ENCODE results near the gene EXTL1. TPM values are rescaled to one million over a fixed set of nuclear protein-coding genes. Genes with fewer than 3 reads are reported as not detected.

The EXTL1 gene
- total RNA-seq, 2 donors from 2014 or later = 1.6 TPM; not detected in 1

DNA sequence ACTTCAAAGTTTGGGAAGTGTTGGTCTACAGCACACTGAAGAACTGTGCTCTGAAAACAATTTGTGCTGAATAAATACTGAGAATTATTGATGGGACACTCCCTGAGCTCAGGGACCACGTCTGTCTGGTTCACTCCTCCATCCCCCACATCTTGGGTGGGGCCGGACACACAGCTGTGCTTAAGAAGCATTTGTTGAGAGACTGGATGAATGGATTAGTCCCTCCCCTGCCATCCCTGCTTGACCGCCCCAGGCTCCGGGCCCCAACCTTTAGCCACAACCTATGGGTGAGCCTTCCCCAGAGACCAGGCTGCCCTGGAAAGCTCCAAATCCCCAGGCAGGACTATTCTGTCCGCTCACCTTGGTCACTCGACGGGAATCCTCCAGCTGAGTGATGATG lies 38.3 kb downstream of the EXTL1 start:
- DNase-seq (ENCODE audit: low spot score) (no peak), ATAC-seq (ENCODE audit: insufficient number of reproducible peaks, low FRiP score, low read depth) (no peak)
- Histone ChIP-seq H3K9me3 (no peaks in the 10 kb centered on the region), H3K4me3 (no peak overlapping the region), H3K27me3 (replicated peaks; ENCODE audit: insufficient read depth) (no peaks in the 10 kb centered on the region), H3K27ac (no peak overlapping the region), H3K4me1 (ENCODE audit: control insufficient read depth in 1 of 2, low read depth in 2 of 2) (no peaks in the 10 kb centered on the region), H3K36me3 (no peaks in the 10 kb centered on the region)
- no peak for TF ChIP-seq CTCF (IDR thresholded peaks at IDR 0.05)

DNA sequence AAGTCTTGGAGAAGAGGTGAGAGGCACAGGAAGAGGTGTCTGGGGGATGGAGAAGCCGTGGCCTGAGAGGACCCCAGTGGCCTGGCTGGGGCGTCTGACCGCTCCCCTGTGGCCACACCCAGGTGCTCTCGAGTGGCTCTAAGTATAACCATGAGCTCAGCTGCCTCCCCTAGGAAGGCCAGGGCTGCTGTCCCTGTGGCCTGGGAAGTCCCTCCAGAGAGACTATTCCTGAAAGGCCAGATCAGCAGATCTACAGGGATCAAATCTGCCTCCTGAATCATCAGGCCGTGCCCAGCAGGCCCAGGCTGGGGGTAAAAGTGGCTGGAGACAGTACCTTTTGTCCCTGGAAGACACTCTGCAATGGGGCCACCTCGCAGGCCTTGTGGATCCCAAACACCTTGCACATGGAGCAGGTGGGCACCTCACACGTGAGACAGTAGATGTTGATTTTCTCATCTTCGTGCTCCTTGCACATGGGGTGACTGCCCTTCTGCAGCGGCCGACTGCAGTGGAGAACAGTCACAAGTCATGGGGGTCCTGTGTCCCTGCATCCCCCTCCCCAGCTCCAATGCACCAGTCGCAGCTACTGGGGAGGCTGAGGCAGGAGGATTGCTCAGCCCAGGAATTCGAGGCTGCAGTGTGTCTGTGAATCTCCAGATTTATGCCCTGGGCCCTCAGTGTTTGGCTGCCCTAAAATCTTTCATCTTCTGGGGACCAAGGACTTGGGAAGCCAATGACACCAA lies 39.4 kb downstream of the EXTL1 start:
- Histone ChIP-seq H3K36me3 (no peaks in the 10 kb centered on the region), H3K9me3 (no peaks in the 10 kb centered on the region)
- no peak for ATAC-seq (ENCODE audit: insufficient number of reproducible peaks, low FRiP score, low read depth)

GRCh38 chr1:26064553-26064952 lies 43.0 kb downstream of the EXTL1 start:
- H3K27ac ChIP-seq = no peak overlapping the region
- H3K4me1 ChIP-seq (ENCODE audit: control insufficient read depth in 1 of 2, low read depth in 2 of 2) = no peaks in the 10 kb centered on the region
- DNase-seq (ENCODE audit: low spot score) (no peak), ATAC-seq (ENCODE audit: insufficient number of reproducible peaks, low FRiP score, low read depth) (no peak)
- no peaks in the 10 kb centered on the region for H3K36me3 ChIP-seq
- H3K4me3 ChIP-seq = no peak overlapping the region
- no peak for TF ChIP-seq CTCF (IDR thresholded peaks at IDR 0.05)
- no peaks in the 10 kb centered on the region for H3K27me3 ChIP-seq (replicated peaks; ENCODE audit: insufficient read depth)
- H3K9me3 ChIP-seq = no peaks in the 10 kb centered on the region

More for the DNA sequence above, 39.4 kb downstream of the EXTL1 start:
- Histone ChIP-seq H3K4me1 (ENCODE audit: control insufficient read depth in 1 of 2, low read depth in 2 of 2) (no peaks in the 10 kb centered on the region), H3K4me3 (no peak overlapping the region), H3K27me3 (replicated peaks; ENCODE audit: insufficient read depth) (no peaks in the 10 kb centered on the region), H3K27ac (no peak overlapping the region)
- no peak for DNase-seq (ENCODE audit: low spot score)
- no peak for TF ChIP-seq CTCF (IDR thresholded peaks at IDR 0.05)

DNA sequence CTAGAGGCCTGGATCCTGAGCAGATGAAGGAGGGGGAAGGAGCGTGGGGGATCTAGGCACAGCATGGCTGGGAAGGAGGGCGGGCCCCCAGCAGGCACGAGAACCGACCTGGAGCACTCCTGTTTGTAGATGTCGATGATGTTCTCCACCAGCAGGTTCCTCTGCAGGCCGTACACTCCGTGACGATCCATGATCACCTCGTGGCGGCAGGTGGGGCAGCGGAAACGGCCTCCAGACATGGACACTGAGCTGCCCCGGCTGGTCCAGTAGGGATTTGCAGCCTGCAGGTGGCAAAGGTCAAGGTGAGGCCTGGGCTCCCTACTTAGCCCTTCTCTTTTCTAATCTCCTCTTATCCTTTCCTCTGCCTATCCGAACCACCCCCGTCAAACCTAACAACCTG lies 44.6 kb downstream of the EXTL1 start:
- no peak for ATAC-seq (ENCODE audit: insufficient number of reproducible peaks, low FRiP score, low read depth)

DNA sequence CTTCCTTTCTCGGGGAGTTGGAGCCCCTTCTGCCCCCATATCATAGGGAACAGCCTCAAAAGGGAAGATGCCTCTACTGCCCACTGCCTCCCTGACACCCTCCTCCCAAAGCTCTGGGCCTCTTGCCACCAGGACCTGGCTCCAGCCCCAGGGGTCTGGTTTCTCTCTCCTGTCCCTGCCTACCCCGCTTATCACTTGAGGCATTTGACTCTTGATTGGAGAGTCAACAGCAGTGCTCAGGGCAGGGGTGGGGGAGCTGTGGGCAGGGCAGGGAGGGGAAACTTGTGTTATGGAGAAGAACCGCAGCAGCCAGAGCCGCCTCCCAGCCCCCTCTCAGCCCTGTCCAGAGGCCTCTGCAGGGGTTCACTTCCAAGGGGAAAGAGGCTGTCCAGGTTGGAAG lies 45.3 kb downstream of the EXTL1 start:
- DNase-seq (ENCODE audit: low spot score) (no peak), ATAC-seq (ENCODE audit: insufficient number of reproducible peaks, low FRiP score, low read depth) (no peak)
- Histone ChIP-seq H3K27me3 (replicated peaks; ENCODE audit: insufficient read depth) (no peaks in the 10 kb centered on the region), H3K4me3 (no peak overlapping the region), H3K36me3 (no peaks in the 10 kb centered on the region), H3K9me3 (no peaks in the 10 kb centered on the region), H3K4me1 (ENCODE audit: control insufficient read depth in 1 of 2, low read depth in 2 of 2) (no peaks in the 10 kb centered on the region), H3K27ac (no peak overlapping the region)
- TF ChIP-seq CTCF (IDR thresholded peaks at IDR 0.05) = no peak

More for the DNA sequence above, 44.6 kb downstream of the EXTL1 start:
- DNase-seq (ENCODE audit: low spot score) = no peak
- Histone ChIP-seq H3K4me1 (ENCODE audit: control insufficient read depth in 1 of 2, low read depth in 2 of 2) (no peaks in the 10 kb centered on the region), H3K27me3 (replicated peaks; ENCODE audit: insufficient read depth) (no peaks in the 10 kb centered on the region), H3K27ac (no peak overlapping the region), H3K4me3 (no peak overlapping the region), H3K9me3 (no peaks in the 10 kb centered on the region), H3K36me3 (no peaks in the 10 kb centered on the region)
- TF ChIP-seq CTCF (IDR thresholded peaks at IDR 0.05) = no peak
